IPS-15b (cell line): ENCODE results near the gene NDRG3.
"Not testable (repeated sequence)": the region's sequence is repeated elsewhere in the genome, so short reads cannot be mapped to it uniquely, and the experiment has no call there.

ENCODE experiments used
- H3K27me3 ChIP-seq: one replicate; pipeline ENCODE4 v1.6.1; 2013; ENCODE audit warnings: low read length; ENCODE audit not compliant: control insufficient read depth, insufficient read depth
- H3K36me3 ChIP-seq: one replicate; pipeline ENCODE4 v1.6.1; 2013; ENCODE audit warnings: low read length; ENCODE audit not compliant: control insufficient read depth, insufficient read depth
- H3K4me1 ChIP-seq: one replicate; pipeline ENCODE4 v1.6.1; 2013; ENCODE audit warnings: mild to moderate bottlenecking, low read length; ENCODE audit not compliant: control insufficient read depth, insufficient read depth
- H3K4me3 ChIP-seq: one replicate; pipeline ENCODE4 v1.5.1; 2013; ENCODE audit warnings: low read depth, low read length
- H3K9ac ChIP-seq: one replicate; pipeline ENCODE4 v1.6.1; 2013; ENCODE audit warnings: low read depth, mild to moderate bottlenecking, low read length
- H3K9me3 ChIP-seq: one replicate; pipeline ENCODE4 v1.6.1; 2013; ENCODE audit warnings: mild to moderate bottlenecking, low read length; ENCODE audit not compliant: control insufficient read depth, insufficient read depth

NDRG3 gene

GRCh38 chr20:36614781-36615557 is 130.9 kb downstream of the NDRG3 start:
- H3K9me3 ChIP-seq = no peaks in the 10 kb centered on the region
- no peak overlapping the region for H3K9ac ChIP-seq
- no peaks in the 10 kb centered on the region for H3K4me1 ChIP-seq
- H3K36me3 ChIP-seq = peaks cover 20% of the 10 kb centered on the region
- H3K4me3 ChIP-seq = no peak overlapping the region
- H3K27me3 ChIP-seq = no peaks in the 10 kb centered on the region

GRCh38 chr20:36613974-36614373 is 131.9 kb downstream of the NDRG3 start:
- H3K9me3 ChIP-seq = no peaks in the 10 kb centered on the region
- H3K4me3 ChIP-seq = no peak overlapping the region
- H3K36me3 ChIP-seq = peaks cover 29% of the 10 kb centered on the region
- H3K9ac ChIP-seq = no peak overlapping the region
- no peaks in the 10 kb centered on the region for H3K27me3 ChIP-seq
- H3K4me1 ChIP-seq = no peaks in the 10 kb centered on the region

GRCh38 chr20:36611625-36612024 is 134.3 kb downstream of the NDRG3 start:
- Histone ChIP-seq H3K9me3 (no peaks in the 10 kb centered on the region), H3K4me1 (no peaks in the 10 kb centered on the region), H3K36me3 (peaks cover 41% of the 10 kb centered on the region), H3K4me3 (no peak overlapping the region), H3K9ac (no peak overlapping the region), H3K27me3 (no peaks in the 10 kb centered on the region)

DNA sequence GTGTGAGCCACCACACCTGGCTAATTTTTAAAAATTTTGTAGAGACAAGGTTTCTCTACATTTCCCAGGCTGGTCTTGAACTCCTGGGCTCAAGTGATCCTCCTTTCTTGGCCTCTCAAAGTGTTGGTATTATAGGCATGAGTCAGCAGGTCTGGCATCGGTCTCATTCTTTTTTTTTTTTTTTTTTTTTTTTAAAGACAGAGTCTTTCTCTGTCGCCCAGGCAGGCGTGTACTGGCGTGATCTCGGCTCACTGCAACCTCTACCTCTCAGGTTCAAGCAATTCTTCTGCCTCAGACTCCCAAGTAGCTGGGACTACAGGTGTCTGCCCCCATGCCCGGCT is 137.5 kb downstream of the NDRG3 start:
- H3K27me3 ChIP-seq, H3K4me3 ChIP-seq, H3K4me1 ChIP-seq, H3K9ac ChIP-seq, H3K9me3 ChIP-seq: not testable (repeated sequence)
- H3K36me3 ChIP-seq = peaks cover 36% of the 10 kb centered on the region

- Histone ChIP-seq H3K4me1 (peaks cover 4% of the 10 kb centered on the region), H3K36me3 (peaks cover 33% of the 10 kb centered on the region), H3K4me3 (no peak overlapping the region), H3K9me3 (no peaks in the 10 kb centered on the region), H3K27me3 (no peaks in the 10 kb centered on the region), H3K9ac (no peak overlapping the region)
Observed at GRCh38 chr20:36607586-36608387, 138.1 kb downstream of the NDRG3 start.

GRCh38 chr20:36606158-36607066 is 139.5 kb downstream of the NDRG3 start:
- Histone ChIP-seq H3K27me3 (no peaks in the 10 kb centered on the region), H3K9me3 (no peaks in the 10 kb centered on the region), H3K4me1 (peaks cover 4% of the 10 kb centered on the region), H3K4me3 (peak overlapping the region; percentile 90), H3K36me3 (peaks cover 28% of the 10 kb centered on the region), H3K9ac (peak overlapping the region; percentile 50)

- Histone ChIP-seq H3K36me3 (peaks cover 24% of the 10 kb centered on the region), H3K9ac (peak within 1 kb of the TSS; percentile 72), H3K4me1 (peaks cover 4% of the 10 kb centered on the region), H3K9me3 (no peaks in the 10 kb centered on the region), H3K27me3 (no peaks in the 10 kb centered on the region), H3K4me3 (peak within 1 kb of the TSS; percentile 90)
Observed at GRCh38 chr20:36605399-36606157, 140.3 kb downstream of the NDRG3 start, which contains the start of gene RAB5IF. RAB5IF (plus strand) TSS chr20:36605779; CDS start chr20:36605952, 173 bp downstream.

GRCh38 chr20:36604952-36605398 is 140.9 kb downstream of the NDRG3 start:
- no peaks in the 10 kb centered on the region for H3K27me3 ChIP-seq
- H3K9me3 ChIP-seq = no peaks in the 10 kb centered on the region
- peaks cover 4% of the 10 kb centered on the region for H3K4me1 ChIP-seq
- H3K36me3 ChIP-seq = peaks cover 20% of the 10 kb centered on the region
- H3K9ac ChIP-seq = peak overlapping the region; percentile 72
- peak overlapping the region; percentile 35 for H3K4me3 ChIP-seq
